ENCODE measurements around the gene PHF23. TPM values are rescaled to one million over a fixed set of nuclear protein-coding genes. Genes with fewer than 3 reads are reported as not detected.

The PHF23 gene
- total and polyA plus RNA-seq, 2 of the 4 experiments (the other 2 are of a cell fraction) = 44.8 to 58.5 TPM

DNA sequence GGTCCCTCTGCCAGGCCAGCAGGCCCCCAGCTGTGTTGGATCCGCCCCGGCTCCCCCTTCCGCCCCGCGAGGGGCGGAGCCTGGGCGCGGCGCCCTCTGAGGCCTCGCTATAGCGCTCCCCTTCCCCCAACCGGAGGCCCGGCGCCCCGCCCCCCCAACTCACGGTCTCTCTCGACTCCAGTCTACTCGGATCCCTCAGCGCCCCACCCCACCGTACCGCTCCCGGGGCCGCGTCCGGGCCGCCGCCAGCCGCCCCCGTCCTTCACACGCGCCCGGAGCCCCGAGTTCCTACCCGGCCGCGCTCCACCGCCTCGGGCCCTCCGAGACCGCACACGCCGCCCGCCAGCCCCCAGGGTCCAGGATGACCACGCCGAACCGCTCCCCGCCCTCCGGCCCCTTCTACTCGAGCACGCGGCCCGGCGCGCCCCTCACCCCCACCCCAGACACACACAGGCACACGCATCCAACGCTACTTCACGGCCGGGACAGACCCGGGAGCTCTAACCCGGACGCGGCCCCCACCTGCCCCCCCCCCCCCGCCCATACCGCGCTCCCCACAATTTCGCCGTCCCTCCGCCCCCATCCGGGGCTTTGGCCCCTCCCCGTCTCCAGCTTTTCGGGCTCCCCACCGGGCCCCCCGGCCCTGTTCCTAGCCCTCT, 1.4 kb downstream of the PHF23 start:
- Histone ChIP-seq H2BK120ac (ENCODE audit: low read depth, low read length) (no peak overlapping the region), H3K27me3 (ENCODE audit: control insufficient read depth, insufficient read depth, low read length) (no peaks in the 10 kb centered on the region), H4K8ac (ENCODE audit: low read depth in 2 of 2, low read length in 2 of 2) (peak overlapping the region; percentile 34 to 38; a peak in 1 of 4 replicates), H2BK20ac (ENCODE audit: low read depth, low read length) (no peak overlapping the region), H2BK5ac (ENCODE audit: low read depth, low read length, poor library complexity, severe bottlenecking) (peak overlapping the region; percentile 81), H2BK15ac (ENCODE audit: low read depth, low read length) (no peak overlapping the region), H4K91ac (ENCODE audit: insufficient read depth, low read depth, low read length) (0 out of 2 replicates have a peak overlapping the region, but pooled peaks have one; percentile 75), H3K4me3 (ENCODE audit: insufficient read depth, low read depth, low read length) (peak overlapping the region; percentile 98), H3K9me1 (ENCODE audit: insufficient read depth, low read length) (peaks cover 2% of the 10 kb centered on the region; the same call in 1 of the 2 replicates), H3K4me2 (ENCODE audit: low read depth, low read length) (peak overlapping the region; percentile 87), H3K4ac (ENCODE audit: low read depth, low read length) (peak overlapping the region; percentile 74; the same call in 1 of the 2 replicates), H3K9ac (ENCODE audit: low read depth, low read length) (peak overlapping the region; percentile 97), H2AFZ (replicated peaks; ENCODE audit: low read length, poor library complexity) (peak overlapping the region; percentile 83), H3K9me3 (ENCODE audit: control insufficient read depth, insufficient read depth, low read length) (no peaks in the 10 kb centered on the region), H3K4me1 (ENCODE audit: control insufficient read depth, insufficient read depth, low read length) (peaks cover 11% of the 10 kb centered on the region), H4K5ac (ENCODE audit: low read depth, low read length) (no peak overlapping the region), H4K20me1 (ENCODE audit: insufficient read depth, low read length) (peaks cover 35% of the 10 kb centered on the region), H3K27ac (ENCODE audit: insufficient read depth, low read length) (peak overlapping the region; percentile 97), H3K18ac (ENCODE audit: low read depth, low read length) (no peak overlapping the region), H3K56ac (ENCODE audit: extremely low read depth, insufficient read depth, low read length) (no peak overlapping the region), H3K36me3 (ENCODE audit: control insufficient read depth, insufficient read depth, low read length) (peaks cover 36% of the 10 kb centered on the region), H3K23ac (ENCODE audit: low read depth, low read length) (no peak overlapping the region), H3K79me1 (ENCODE audit: low read depth in 1 of 2, low read length in 2 of 2) (peaks cover 16 to 72% of the 10 kb centered on the region in 2 experiments; a peak in 3 of 4 replicates), H2AK9ac (replicated peaks; ENCODE audit: low read depth, low read length, poor library complexity) (peak overlapping the region; percentile 96), H3K14ac (replicated peaks; ENCODE audit: low read depth, low read length) (peak overlapping the region; percentile 67; the same call in 1 of the 2 replicates), H2AK5ac (ENCODE audit: low read depth, low read length) (peak overlapping the region; percentile 86)
- dilution Hi-C loops (cut with HindIII; ENCODE audit: low sequenced_read_pairs, unreplicated experiment) = no loop called here
- BruUV-seq (replicated peaks) = no TSS peak
- no peak for TF ChIP-seq MAZ (IDR thresholded peaks at IDR 0.05; ENCODE audit: borderline replicate concordance, low read depth, low read length)
- TF ChIP-seq MXI1 (IDR thresholded peaks at IDR 0.05; ENCODE audit: borderline replicate concordance, low read depth, low read length) = peak; percentile 77; the same call in 1 of the 2 replicates
- TF ChIP-seq RFX5 (IDR thresholded peaks at IDR 0.05; ENCODE audit: low read depth, low read length) = no peak
- TF ChIP-seq SMC3 (IDR thresholded peaks at IDR 0.05; ENCODE audit: low read depth, low read length) = no peak
- TF ChIP-seq RCOR1 (IDR thresholded peaks at IDR 0.05; ENCODE audit: insufficient replicate concordance, low read length) = no peak
- TF ChIP-seq POLR2A (IDR thresholded peaks at IDR 0.05; ENCODE audit: low read depth, low read length) = peak; percentile 23; the same call in 1 of the 2 replicates
- 7% methylated on average over 14 of the region's 73 CpGs; no CpG with 5 or more reads in 1 of the 2 experiments for WGBS, 2 experiments (ENCODE audit: extremely low coverage in 2 of 2, insufficient read length in 1 of 2)
- in situ Hi-C loops (cut with MboI; ENCODE audit: low sequenced_read_pairs) = loop anchor here (25.0 kb wide), 1 partner anchor 924 kb away; the partner anchor contains the start of genes PER1 and VAMP2
- ChIA-PET POLR2A (ENCODE audit: unreplicated experiment) (no interaction called here), CTCF (no interaction called here)
- intact Hi-C loops (cut with micrococcal nuclease) = loop anchor here (5.0 kb wide), 1 partner anchor 59 kb away; no protein-coding TSS in a partner anchor
- DNase-seq (peak; percentile 46), ATAC-seq (ENCODE audit: low read depth) (peak; percentile 18)

All from IMR-90 (cell line).